ENCODE measurements around the gene IL1RAPL2.
"Not testable (repeated sequence)": the region's sequence is repeated elsewhere in the genome, so short reads cannot be mapped to it uniquely, and the experiment has no call there.

IL1RAPL2 gene

GRCh38 chrX:104565791-104566680 is at the start of gene IL1RAPL2:
IL1RAPL2 (plus strand) TSS chrX:104566199.
- DNase-seq (ENCODE audit: low read depth): peak; percentile 27
- peak; percentile 66 for TF ChIP-seq CTCF (conservative IDR thresholded peaks at IDR 0.05; ENCODE audit: low read depth, low read length)
- H3K4me3 ChIP-seq (ENCODE audit: low read depth, low read length): no peak within 1 kb of the TSS

GRCh38 chrX:104522386-104522785 is 43.6 kb upstream of the IL1RAPL2 start:
- no peak for DNase-seq (ENCODE audit: low read depth)
- no peak for TF ChIP-seq CTCF (conservative IDR thresholded peaks at IDR 0.05; ENCODE audit: low read depth, low read length)
- H3K4me3 ChIP-seq (ENCODE audit: low read depth, low read length): no peak overlapping the region

GRCh38 chrX:104523858-104524257 is 42.1 kb upstream of the IL1RAPL2 start:
- TF ChIP-seq CTCF (conservative IDR thresholded peaks at IDR 0.05; ENCODE audit: low read depth, low read length): no peak
- no peak for DNase-seq (ENCODE audit: low read depth)
- no peak overlapping the region for H3K4me3 ChIP-seq (ENCODE audit: low read depth, low read length)

GRCh38 chrX:104539081-104539480 is 26.9 kb upstream of the IL1RAPL2 start:
- no peak overlapping the region for H3K4me3 ChIP-seq (ENCODE audit: low read depth, low read length)
- no peak for TF ChIP-seq CTCF (conservative IDR thresholded peaks at IDR 0.05; ENCODE audit: low read depth, low read length)
- no peak for DNase-seq (ENCODE audit: low read depth)

- not testable (repeated sequence) for DNase-seq (ENCODE audit: low read depth); H3K4me3 ChIP-seq (ENCODE audit: low read depth, low read length)
These were observed 23.6 kb upstream of the IL1RAPL2 start for GRCh38 chrX:104542447-104542846.

- no peak for TF ChIP-seq CTCF (conservative IDR thresholded peaks at IDR 0.05; ENCODE audit: low read depth, low read length)
- no peak for DNase-seq (ENCODE audit: low read depth)
These were observed 1.7 kb upstream of the IL1RAPL2 start for GRCh38 chrX:104564335-104564734.

GRCh38 chrX:104564921-104565703 is 887 bp upstream of the IL1RAPL2 start:
- TF ChIP-seq CTCF (conservative IDR thresholded peaks at IDR 0.05; ENCODE audit: low read depth, low read length): no peak
- H3K4me3 ChIP-seq (ENCODE audit: low read depth, low read length): no peak overlapping the region
- no peak for DNase-seq (ENCODE audit: low read depth)

More at GRCh38 chrX:104564335-104564734, 1.7 kb upstream of the IL1RAPL2 start:
- H3K4me3 ChIP-seq (ENCODE audit: low read depth, low read length): no peak overlapping the region

Data from choroid plexus epithelial cell (primary cell).